Gastroesophageal sphincter (tissue), 4 donors: ENCODE measurements around the gene TMEM240. TPM values are rescaled to one million over a fixed set of nuclear protein-coding genes. Genes with fewer than 3 reads are reported as not detected.
"Not testable (repeated sequence)": the region's sequence is repeated elsewhere in the genome, so short reads cannot be mapped to it uniquely, and the experiment has no call there.

Experiments used
- ATAC-seq: fragments of 150-250 bp; one replicate; pipeline ENCODE4 v1.9.1; 2016; ENCODE audit warnings: mild to moderate bottlenecking, moderate library complexity
- H3K27ac ChIP-seq, 4 donors: fragments of 200-600 bp; sonication (generic) in 3 of 4; 1 replicate in 3 of 4; 2 replicates in 1 of 4; pipeline ENCODE4 v1.5.1; 2016 to 2019
- H3K27me3 ChIP-seq: fragments of 200-600 bp; sonication (generic); one replicate; pipeline ENCODE4 v1.5.1; 2019
- H3K36me3 ChIP-seq, 2 donors: fragments of 200-600 bp; sonication (generic); one replicate each; pipeline ENCODE4 v1.5.1; 2019; ENCODE audit warnings: control low read depth in 1 of 2
- H3K4me1 ChIP-seq, 3 donors: fragments of 200-600 bp; sonication (generic); 1 replicate in 2 of 3; 2 replicates in 1 of 3; pipeline ENCODE4 v1.5.1; 2016 to 2019; ENCODE audit warnings: control low read depth in 2 of 3
- H3K4me3 ChIP-seq, 2 donors: fragments of 200-600 bp; sonication (generic); one replicate each; pipeline ENCODE4 v1.5.1; 2019; ENCODE audit warnings: mild to moderate bottlenecking in 1 of 2, moderate library complexity in 1 of 2
- H3K9me3 ChIP-seq, 3 donors: fragments of 200-600 bp; sonication (generic); one replicate each; pipeline ENCODE4 v1.5.1; 2017 to 2019; ENCODE audit warnings: control low read depth in 2 of 3
- EP300 ChIP-seq: sonication (generic); formaldehyde crosslinking; IDR thresholded peaks from one replicate; pipeline ENCODE4 v1.6.1; 2017; ENCODE audit warnings: antibody characterized with exemption, mild to moderate bottlenecking
- POLR2A ChIP-seq, 2 donors: fragments of 450-650 bp; IDR thresholded peaks; one replicate each; pipeline ENCODE4 v1.6.1; 2017; ENCODE audit warnings: antibody characterized with exemption in 2 of 2, mild to moderate bottlenecking in 2 of 2, moderate library complexity in 1 of 2
- POLR2AphosphoS5 ChIP-seq: sonication (generic); formaldehyde crosslinking; IDR thresholded peaks from one replicate; pipeline ENCODE4 v1.6.1; 2017; ENCODE audit warnings: antibody characterized with exemption
- WGBS, 2 donors: methylation state at CpG; one replicate each; pipeline ENCODE4 v1.1.5; 2018; ENCODE audit warnings: low coverage in 1 of 2; 5-methylcytosine and 5-hydroxymethylcytosine counted together
- total RNA-seq, 4 donors: library from RNA; depleted of rRNA; stranded (reverse); fragments of >200 nt; gene quantifications; one replicate each; pipeline ENCODE4 v1.1.0, GENCODE V29; 2016
- TF ChIP-seq, protein P1 (sequence below), 4 experiments: fragments of 200-600 bp in 2 of 4; fragments of 450-650 bp in 2 of 4; sonication (generic) in 1 of 4; IDR thresholded peaks; one replicate each; pipeline ENCODE4 v1.5.1; 2017 to 2019; ENCODE audit warnings: antibody characterized with exemption in 4 of 4, mild to moderate bottlenecking in 2 of 4, moderate library complexity in 2 of 4

Gene TMEM240
- total RNA-seq, 4 donors from 2014 or later: 12.0 to 18.1 (median 14.4) TPM

DNA sequence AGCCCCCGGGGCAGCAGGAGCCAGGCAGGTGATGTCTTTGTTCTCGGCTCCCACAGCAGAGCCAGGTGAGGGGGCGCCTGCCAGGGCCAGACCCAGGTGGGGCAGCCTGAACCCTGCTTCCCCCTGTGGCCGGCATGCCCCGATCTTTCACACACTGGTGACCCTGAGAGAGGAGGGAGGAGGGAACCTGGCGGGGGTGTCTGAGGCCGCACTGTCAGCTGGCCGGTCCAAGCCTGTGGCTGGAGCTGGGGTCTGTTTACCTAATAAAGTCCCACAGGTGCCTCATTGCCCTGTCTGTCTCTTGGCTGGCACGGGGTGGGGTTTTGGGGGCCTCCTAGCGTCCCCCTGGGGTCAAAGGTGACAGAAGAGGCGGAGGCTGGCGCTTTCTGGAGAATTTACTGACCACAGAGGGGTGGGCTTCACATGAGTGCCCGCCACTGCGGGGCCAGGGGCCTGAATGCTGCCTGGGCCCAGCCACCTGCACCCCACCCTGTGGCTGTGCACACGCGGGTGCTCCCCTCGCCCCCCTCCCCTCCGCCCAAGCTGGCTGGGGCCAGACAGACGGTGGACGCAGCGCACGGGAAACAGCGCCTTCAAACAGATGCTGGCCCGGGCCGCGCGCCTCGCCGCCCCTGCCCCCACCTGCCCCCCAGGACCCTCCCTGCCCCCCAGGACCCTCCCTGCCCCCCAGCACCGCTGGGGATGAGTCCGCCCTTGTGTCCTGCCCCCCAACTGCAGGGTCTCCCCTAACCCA is 5.8 kb downstream of the TMEM240 start:
- H3K9me3 ChIP-seq: peaks cover 0 to 10% (median 0%) of the 10 kb centered on the region in 3 donors
- peaks cover 0 to 43% (median 8%) of the 10 kb centered on the region in 3 donors for H3K4me1 ChIP-seq
- 80% methylated on average over 2 of the region's 31 CpGs; no CpG with 5 or more reads in 1 of the 2 donors for WGBS, 2 donors
- TF ChIP-seq POLR2A (IDR thresholded peaks at IDR 0.05) (no peak), POLR2AphosphoS5 (no peak), EP300 (no peak)
- TF ChIP-seq, protein P1, sequence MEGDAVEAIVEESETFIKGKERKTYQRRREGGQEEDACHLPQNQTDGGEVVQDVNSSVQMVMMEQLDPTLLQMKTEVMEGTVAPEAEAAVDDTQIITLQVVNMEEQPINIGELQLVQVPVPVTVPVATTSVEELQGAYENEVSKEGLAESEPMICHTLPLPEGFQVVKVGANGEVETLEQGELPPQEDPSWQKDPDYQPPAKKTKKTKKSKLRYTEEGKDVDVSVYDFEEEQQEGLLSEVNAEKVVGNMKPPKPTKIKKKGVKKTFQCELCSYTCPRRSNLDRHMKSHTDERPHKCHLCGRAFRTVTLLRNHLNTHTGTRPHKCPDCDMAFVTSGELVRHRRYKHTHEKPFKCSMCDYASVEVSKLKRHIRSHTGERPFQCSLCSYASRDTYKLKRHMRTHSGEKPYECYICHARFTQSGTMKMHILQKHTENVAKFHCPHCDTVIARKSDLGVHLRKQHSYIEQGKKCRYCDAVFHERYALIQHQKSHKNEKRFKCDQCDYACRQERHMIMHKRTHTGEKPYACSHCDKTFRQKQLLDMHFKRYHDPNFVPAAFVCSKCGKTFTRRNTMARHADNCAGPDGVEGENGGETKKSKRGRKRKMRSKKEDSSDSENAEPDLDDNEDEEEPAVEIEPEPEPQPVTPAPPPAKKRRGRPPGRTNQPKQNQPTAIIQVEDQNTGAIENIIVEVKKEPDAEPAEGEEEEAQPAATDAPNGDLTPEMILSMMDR (IDR thresholded peaks at IDR 0.05): no peak
- H3K27ac ChIP-seq: peak overlapping the region in 1 of 4 donors; percentile 15
- no peak for ATAC-seq
- no peaks in the 10 kb centered on the region for H3K27me3 ChIP-seq
- no peak overlapping the region for H3K4me3 ChIP-seq
- H3K36me3 ChIP-seq: peaks cover 0 to 37% of the 10 kb centered on the region in 2 donors

DNA sequence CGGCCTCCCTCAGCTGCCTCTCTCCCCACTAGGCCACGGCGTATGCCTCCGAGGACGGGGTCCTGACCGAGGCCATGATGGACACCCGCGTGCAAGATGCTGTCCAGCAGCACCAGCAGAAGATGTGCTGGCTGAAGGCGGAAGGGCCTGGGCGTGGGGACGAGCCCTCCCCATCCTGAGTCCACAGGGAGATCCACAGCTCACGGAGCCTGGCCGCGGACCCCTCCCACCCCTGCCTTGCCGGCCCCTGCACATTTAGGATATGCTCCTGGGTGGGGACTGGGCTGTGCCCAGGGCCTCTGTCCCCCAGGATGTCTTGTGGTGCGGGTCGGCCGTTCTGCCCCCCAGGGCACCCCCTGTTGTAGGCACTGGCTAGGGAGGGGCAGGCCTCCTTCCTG is 6.5 kb downstream of the TMEM240 start:
- not testable (repeated sequence) for ATAC-seq, H3K4me3 ChIP-seq, H3K27me3 ChIP-seq
- Histone ChIP-seq H3K36me3 (peaks cover 0 to 43% of the 10 kb centered on the region in 2 donors), H3K27ac (peak overlapping the region in 2 of 4 donors; percentile 15 to 37), H3K4me1 (peaks cover 0 to 37% (median 3%) of the 10 kb centered on the region in 3 donors), H3K9me3 (peaks cover 0 to 10% (median 0%) of the 10 kb centered on the region in 3 donors)
- no CpG with 5 or more reads among the region's 18 CpGs for WGBS, 2 donors

DNA sequence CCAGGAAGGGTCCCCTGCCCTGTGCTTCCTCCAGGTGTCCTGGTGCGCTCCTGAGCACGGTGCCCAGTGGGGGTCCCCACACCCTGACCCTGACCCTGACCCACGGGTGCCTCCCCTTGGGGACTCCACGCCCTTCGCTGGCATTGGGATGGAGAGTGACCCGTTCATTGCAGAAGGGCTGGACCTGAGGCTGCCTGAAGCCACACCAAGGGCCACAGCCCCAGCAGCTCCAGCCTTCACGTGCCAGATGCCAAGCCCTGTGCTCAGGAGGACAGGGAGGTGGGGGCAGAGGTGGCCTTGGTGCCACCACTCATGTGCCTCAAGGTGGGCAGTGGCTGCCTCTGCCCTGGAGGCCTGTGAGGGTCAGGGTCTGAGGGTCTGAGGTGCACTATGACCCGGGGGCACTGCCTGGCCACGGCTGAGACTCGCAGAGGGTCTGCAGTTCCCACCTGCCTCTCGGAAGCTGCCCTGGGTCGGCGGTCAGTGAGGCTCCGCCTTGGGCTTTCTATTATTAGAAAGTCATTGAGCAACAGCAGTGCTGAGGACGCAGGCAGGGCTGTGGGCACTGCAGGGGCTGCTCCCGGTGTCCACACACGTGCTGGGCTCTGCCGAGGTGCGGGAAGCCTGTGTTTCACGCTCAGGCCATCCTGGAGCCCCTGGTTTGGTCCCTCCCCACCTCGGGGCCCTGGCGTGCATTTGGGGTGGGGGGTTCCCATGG is 7.1 kb downstream of the TMEM240 start:
- peak; percentile 20 for ATAC-seq
- Histone ChIP-seq H3K27ac (peak overlapping the region in 2 of 4 donors; percentile 48 to 60), H3K9me3 (peaks cover 0 to 10% (median 0%) of the 10 kb centered on the region in 3 donors), H3K4me1 (peaks cover 0 to 31% (median 0%) of the 10 kb centered on the region in 3 donors), H3K36me3 (peaks cover 0 to 48% of the 10 kb centered on the region in 2 donors)
- not testable (repeated sequence) for H3K27me3 ChIP-seq, H3K4me3 ChIP-seq
- no CpG with 5 or more reads among the region's 22 CpGs for WGBS, 2 donors

DNA sequence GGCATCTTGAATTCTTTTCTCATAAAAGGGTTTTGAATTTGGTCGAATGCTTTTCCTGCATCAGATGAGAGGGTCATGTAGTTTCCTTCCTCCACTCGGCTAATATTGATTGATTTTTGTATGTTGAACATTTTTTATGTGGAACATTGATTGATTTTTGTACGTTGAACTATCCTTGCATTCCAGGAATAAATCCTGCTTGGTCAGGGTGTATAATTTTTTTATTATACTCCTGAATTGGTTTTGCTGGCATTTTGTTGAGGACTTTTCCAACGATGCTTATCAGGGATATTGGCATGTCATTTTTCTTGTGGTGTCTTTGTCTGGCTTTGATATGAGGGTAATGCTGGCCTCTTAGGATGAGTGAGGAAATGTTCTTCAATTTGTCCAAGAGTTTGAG is 8.5 kb downstream of the TMEM240 start:
- ATAC-seq: no peak

DNA sequence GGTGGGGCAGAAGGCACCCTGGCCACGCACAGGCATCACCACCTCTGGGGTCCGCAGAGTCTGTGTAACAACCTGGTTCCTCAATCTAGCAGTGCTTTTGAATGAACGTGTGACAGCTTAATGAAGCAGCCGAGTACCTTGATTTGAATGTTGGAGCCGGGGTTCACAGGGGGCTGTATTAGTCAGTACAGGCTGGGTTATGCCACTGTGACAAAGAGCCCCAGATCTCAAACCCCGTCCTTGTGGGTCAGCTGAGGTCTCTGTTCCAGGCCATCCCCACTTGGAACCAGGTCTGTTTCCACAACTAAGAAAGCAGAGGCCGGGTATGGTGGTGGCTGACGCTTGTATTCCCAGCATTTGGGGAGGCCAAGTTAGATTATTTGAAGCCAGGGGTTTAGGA is 10.5 kb downstream of the TMEM240 start:
- Histone ChIP-seq H3K27ac (no peak overlapping the region), H3K4me1 (peaks cover 0 to 7% (median 0%) of the 10 kb centered on the region in 3 donors), H3K9me3 (peaks cover 0 to 10% (median 0%) of the 10 kb centered on the region in 3 donors), H3K36me3 (peaks cover 0 to 72% of the 10 kb centered on the region in 2 donors), H3K4me3 (no peak overlapping the region), H3K27me3 (no peaks in the 10 kb centered on the region)
- no peak for TF ChIP-seq POLR2A (IDR thresholded peaks at IDR 0.05)
- TF ChIP-seq POLR2AphosphoS5: no peak
- no peak for TF ChIP-seq EP300
- TF ChIP-seq, protein P1 (IDR thresholded peaks at IDR 0.05): no peak
- ATAC-seq: no peak
- 89% methylated on average over 5 of the region's 8 CpGs; no CpG with 5 or more reads in 1 of the 2 donors for WGBS, 2 donors

More for the DNA sequence above, 8.5 kb downstream of the TMEM240 start:
- Histone ChIP-seq H3K27me3 (no peaks in the 10 kb centered on the region), H3K4me3 (no peak overlapping the region), H3K36me3 (peaks cover 0 to 62% of the 10 kb centered on the region in 2 donors), H3K4me1 (peaks cover 0 to 17% (median 0%) of the 10 kb centered on the region in 3 donors), H3K9me3 (peaks cover 0 to 10% (median 0%) of the 10 kb centered on the region in 3 donors), H3K27ac (no peak overlapping the region)
- 92 to 94% methylated on average over 4 of the region's 4 CpGs for WGBS, 2 donors
- no peak for TF ChIP-seq POLR2A (IDR thresholded peaks at IDR 0.05)
- no peak for TF ChIP-seq EP300
- no peak for TF ChIP-seq POLR2AphosphoS5
- TF ChIP-seq, protein P1 (IDR thresholded peaks at IDR 0.05): no peak
